ENCODE measurements around the gene SLC35F4. TPM values are rescaled to one million over a fixed set of nuclear protein-coding genes. Genes with fewer than 3 reads are reported as not detected.

SLC35F4 gene
- total and polyA plus RNA-seq, 2 of the 8 experiments (the other 6 are each of a cell fraction or from before 2014, with no cell fraction given), result not detected

- Histone ChIP-seq H3K27me3 (replicated peaks in 1 of 4; ENCODE audit: control insufficient read depth in 3 of 4, extremely low read depth in 1 of 4, insufficient read depth in 3 of 4, low read length in 3 of 4) (no peaks in the 10 kb centered on the region), H3K9me3 (ENCODE audit: insufficient read depth in 2 of 2, low read depth in 1 of 2, low read length in 1 of 2) (no peaks in the 10 kb centered on the region), H4K20me1 (replicated peaks in 1 of 2; ENCODE audit: control insufficient read depth in 1 of 2, insufficient read depth in 2 of 2, low read length in 2 of 2) (no peaks in the 10 kb centered on the region), H2AK5ac (ENCODE audit: low read depth, low read length) (no peak overlapping the region), H4K91ac (replicated peaks; ENCODE audit: insufficient read length, low read length) (no peak overlapping the region), H4K8ac (ENCODE audit: extremely low read depth, insufficient read depth, low read length) (no peak overlapping the region), H3K79me1 (ENCODE audit: low read depth, low read length) (no peaks in the 10 kb centered on the region), H3K4ac (replicated peaks; ENCODE audit: insufficient read length, low read depth, low read length) (no peak overlapping the region), H3K9ac (replicated peaks in 1 of 4; ENCODE audit: extremely low read depth in 1 of 4, low read depth in 3 of 4, low read length in 3 of 4) (no peak overlapping the region), H2BK20ac (ENCODE audit: low read length) (no peak overlapping the region), H4K5ac (ENCODE audit: insufficient read length, low read depth, low read length) (no peak overlapping the region), H2BK15ac (ENCODE audit: low read length) (no peak overlapping the region), H2BK5ac (ENCODE audit: low read depth, low read length) (no peak overlapping the region), H2BK120ac (replicated peaks; ENCODE audit: low read depth, low read length) (no peak overlapping the region), H3K27ac (ENCODE audit: low read depth, low read length) (no peak overlapping the region), H3K4me1 (replicated peaks in 1 of 4; ENCODE audit: control insufficient read depth in 3 of 4, insufficient read depth in 4 of 4, low read length in 3 of 4) (peaks cover 0 to 3% (median 0%) of the 10 kb centered on the region in 4 experiments; a peak in 2 of 7 replicates), H3K4me3 (ENCODE audit: extremely low read depth in 1 of 4, insufficient read depth in 2 of 4, low read depth in 3 of 4, low read length in 4 of 4) (no peak overlapping the region), H3K56ac (replicated peaks; ENCODE audit: insufficient read length, low read depth, low read length) (no peak overlapping the region), H3K14ac (ENCODE audit: insufficient read length) (no peak overlapping the region), H3K23me2 (ENCODE audit: low read depth, low read length) (no peaks in the 10 kb centered on the region), H3K4me2 (ENCODE audit: insufficient read depth in 1 of 2, low read depth in 2 of 2, low read length in 2 of 2) (no peak overlapping the region), H3K18ac (ENCODE audit: extremely low read depth, low read length) (no peak overlapping the region), H2AFZ (ENCODE audit: low read length) (no peak overlapping the region), H3K23ac (ENCODE audit: insufficient read length) (no peak overlapping the region), H2BK12ac (ENCODE audit: low read depth, low read length) (no peak overlapping the region), H3K79me2 (ENCODE audit: control insufficient read depth in 1 of 2, insufficient read depth in 2 of 2, low read length in 2 of 2) (no peaks in the 10 kb centered on the region), H3K36me3 (ENCODE audit: control insufficient read depth in 2 of 4, insufficient read depth in 4 of 4, low read length in 3 of 4) (no peaks in the 10 kb centered on the region)
- FAIRE-seq, result no peak
- DNase-seq (ENCODE audit: low read depth in 1 of 2, low spot score in 2 of 2), result no peak
- 80% methylated on average over 4 of the region's 4 CpGs; no CpG with 5 or more reads in 1 of the 2 experiments for WGBS, 2 experiments (ENCODE audit: extremely low coverage in 1 of 2, insufficient coverage in 1 of 2, insufficient read length in 1 of 2, insufficient replicate concordance in 2 of 2, low coverage in 1 of 2, low lambda C conversion rate in 2 of 2, missing lambda C conversion rate in 1 of 2)
- ChIA-PET CTCF (ENCODE audit: partially characterized antibody) (no interaction called here), POLR2A (ENCODE audit: partially characterized antibody) (no interaction called here)
- TF ChIP-seq SRF (IDR thresholded peaks at IDR 0.05; ENCODE audit: low read depth, low read length) (no peak), ZNF274 (IDR thresholded peaks at IDR 0.05; ENCODE audit: borderline replicate concordance, extremely low read depth, low read length) (no peak), POU5F1 (IDR thresholded peaks at IDR 0.05; ENCODE audit: low read depth, low read length) (no peak)
These were observed 51.2 kb downstream of the SLC35F4 start for GRCh38 chr14:57814726-57815125.
